H1 (cell line): ENCODE results near the gene WNT3A. TPM values are rescaled to one million over a fixed set of nuclear protein-coding genes. Genes with fewer than 3 reads are reported as not detected.

ENCODE experiments used
- CTCF ChIA-PET: fragments of 300-600 bp; sonication (Branson Sonifier 250); formaldehyde crosslinking; loops from one replicate; lab custom pipeline; 2021; ENCODE audit not compliant: partially characterized antibody; lab: Charles Lee
- POLR2A ChIA-PET: fragments of 300-600 bp; sonication (Branson Sonifier 250); formaldehyde crosslinking; loops from one replicate; lab custom pipeline; 2021; ENCODE audit warnings: inconsistent platforms; ENCODE audit not compliant: partially characterized antibody; lab: Charles Lee
- DNase-seq, 2 experiments: peaks; one replicate each; pipeline versions ENCODE4 v3.0.0 to v3.0.0-alpha.2; 2010 to 2022; ENCODE audit warnings: low spot score in 2 of 2, low read depth in 1 of 2, mixed read lengths in 1 of 2
- FAIRE-seq: peaks from 2 replicates; lab custom pipeline; 2011; peaks lifted over from hg19 to GRCh38; lab: Jason Lieb, UNC
- H2AFZ ChIP-seq: 2 replicates; pipeline ENCODE4 v1.8.1; 2012; ENCODE audit warnings: low read length, inconsistent platforms
- H2AK5ac ChIP-seq: 2 replicates; pipeline ENCODE4 v1.6.1; 2013; ENCODE audit warnings: low read depth, low read length
- H2BK120ac ChIP-seq: replicated peaks from 2 replicates; pipeline ENCODE3; 2013; ENCODE audit warnings: low read depth, low read length, inconsistent platforms
- H2BK12ac ChIP-seq: 2 replicates; pipeline ENCODE4 v1.6.1; 2013; ENCODE audit warnings: low read depth, low read length
- H2BK15ac ChIP-seq: 2 replicates; pipeline ENCODE4 v1.6.1; 2013; ENCODE audit warnings: low read length
- H2BK20ac ChIP-seq: 2 replicates; pipeline ENCODE4 v1.6.1; 2013; ENCODE audit warnings: low read length
- H2BK5ac ChIP-seq: 2 replicates; pipeline ENCODE4 v1.6.1; 2013; ENCODE audit warnings: low read depth, low read length
- H3K14ac ChIP-seq: 2 replicates; pipeline ENCODE4 v1.6.1; 2013; ENCODE audit warnings: inconsistent platforms; ENCODE audit not compliant: insufficient read length
- H3K18ac ChIP-seq: 2 replicates; pipeline ENCODE4 v1.6.1; 2013; ENCODE audit warnings: low read length; ENCODE audit errors: extremely low read depth
- H3K23ac ChIP-seq: 2 replicates; pipeline ENCODE4 v1.6.1; 2013; ENCODE audit warnings: inconsistent platforms; ENCODE audit not compliant: insufficient read length
- H3K23me2 ChIP-seq: 2 replicates; pipeline ENCODE4 v1.6.1; 2013; ENCODE audit warnings: low read depth, low read length
- H3K27ac ChIP-seq: 2 replicates; pipeline ENCODE4 v1.6.1; 2011; ENCODE audit warnings: low read depth, low read length, inconsistent platforms
- H3K27me3 ChIP-seq, 4 experiments: replicated peaks in 1 of 4; 1 replicate in 1 of 4; 2 replicates in 3 of 4; pipeline versions ENCODE4 v1.6.1 to v1.8.1; 2011 to 2013; ENCODE audit warnings: low read length in 3 of 4, mild to moderate bottlenecking in 3 of 4, inconsistent platforms in 2 of 4, mixed read lengths in 2 of 4, moderate library complexity in 1 of 4; ENCODE audit not compliant: control insufficient read depth in 3 of 4, insufficient read depth in 3 of 4; ENCODE audit errors: extremely low read depth in 1 of 4
- H3K36me3 ChIP-seq, 4 experiments: 2 replicates each; pipeline versions ENCODE4 v1.6.1 to v1.8.1; 2011 to 2013; ENCODE audit warnings: mild to moderate bottlenecking in 4 of 4, low read length in 3 of 4, moderate library complexity in 2 of 4, control low read depth in 1 of 4, inconsistent platforms in 1 of 4; ENCODE audit not compliant: insufficient read depth in 4 of 4, control insufficient read depth in 2 of 4
- H3K4ac ChIP-seq: replicated peaks from 2 replicates; pipeline ENCODE3; 2013; ENCODE audit warnings: low read length, low read depth, mixed read lengths, inconsistent platforms; ENCODE audit not compliant: insufficient read length
- H3K4me1 ChIP-seq, 4 experiments: replicated peaks in 1 of 4; 1 replicate in 1 of 4; 2 replicates in 3 of 4; pipeline versions ENCODE4 v1.6.1 to v1.8.1; 2011 to 2013; ENCODE audit warnings: low read length in 3 of 4, inconsistent platforms in 2 of 4, mixed read lengths in 1 of 4; ENCODE audit not compliant: insufficient read depth in 4 of 4, control insufficient read depth in 3 of 4
- H3K4me2 ChIP-seq, 2 experiments: 2 replicates each; pipeline versions ENCODE4 v1.6.1 to v1.8.1; 2011 to 2013; ENCODE audit warnings: low read depth in 2 of 2, low read length in 2 of 2, control low read depth in 1 of 2, inconsistent platforms in 1 of 2, mild to moderate bottlenecking in 1 of 2; ENCODE audit not compliant: insufficient read depth in 1 of 2
- H3K4me3 ChIP-seq, 4 experiments: fragments of 200-600, 300-600 bp in 1 of 4; sonication (generic), shearing (Covaris generic), sonication (Bioruptor Twin) in 1 of 4; 2 replicates each; pipeline versions ENCODE4 v1.5.1 to v1.8.1; 2011 to 2016; ENCODE audit warnings: low read length in 4 of 4, low read depth in 3 of 4, control low read depth in 2 of 4, inconsistent platforms in 2 of 4, mild to moderate bottlenecking in 2 of 4, mixed read lengths in 1 of 4, moderate library complexity in 1 of 4; ENCODE audit not compliant: insufficient read depth in 2 of 4; ENCODE audit errors: extremely low read depth in 1 of 4
- H3K56ac ChIP-seq: replicated peaks from 2 replicates; pipeline ENCODE3; 2013; ENCODE audit warnings: low read depth, mild to moderate bottlenecking, mixed read lengths, low read length, inconsistent platforms; ENCODE audit not compliant: insufficient read length
- H3K79me1 ChIP-seq: 2 replicates; pipeline ENCODE4 v1.6.1; 2013; ENCODE audit warnings: low read depth, low read length, control low read depth
- H3K79me2 ChIP-seq, 2 experiments: 2 replicates each; pipeline versions ENCODE4 v1.6.1 to v1.8.1; 2012 to 2013; ENCODE audit warnings: low read length in 2 of 2, mild to moderate bottlenecking in 2 of 2, inconsistent platforms in 1 of 2; ENCODE audit not compliant: insufficient read depth in 2 of 2, control insufficient read depth in 1 of 2
- H3K9ac ChIP-seq, 4 experiments: replicated peaks in 1 of 4; 1 replicate in 1 of 4; 2 replicates in 3 of 4; pipeline versions ENCODE4 v1.6.1 to v1.8.1; 2011 to 2013; ENCODE audit warnings: low read depth in 3 of 4, low read length in 3 of 4, control low read depth in 2 of 4, mild to moderate bottlenecking in 2 of 4, moderate library complexity in 2 of 4, inconsistent platforms in 1 of 4; ENCODE audit errors: extremely low read depth in 1 of 4
- H3K9me3 ChIP-seq, 2 experiments: 2 replicates each; pipeline versions ENCODE4 v1.6.1 to v1.8.1; 2012 to 2013; ENCODE audit warnings: mild to moderate bottlenecking in 2 of 2, moderate library complexity in 2 of 2, control low read depth in 1 of 2, inconsistent platforms in 1 of 2, low read depth in 1 of 2, low read length in 1 of 2, mixed read lengths in 1 of 2; ENCODE audit not compliant: insufficient read depth in 2 of 2
- H4K20me1 ChIP-seq, 2 experiments: replicated peaks in 1 of 2; 2 replicates each; pipeline versions ENCODE3 to v1.8.1; 2011 to 2013; ENCODE audit warnings: inconsistent platforms in 2 of 2, low read length in 2 of 2, mild to moderate bottlenecking in 1 of 2; ENCODE audit not compliant: insufficient read depth in 2 of 2, control insufficient read depth in 1 of 2
- H4K5ac ChIP-seq: 2 replicates; pipeline ENCODE4 v1.6.1; 2013; ENCODE audit warnings: low read length, low read depth, mixed read lengths, inconsistent platforms; ENCODE audit not compliant: insufficient read length
- H4K8ac ChIP-seq: 2 replicates; pipeline ENCODE4 v1.8.0; 2013; ENCODE audit warnings: mild to moderate bottlenecking, moderate library complexity, low read length, inconsistent platforms; ENCODE audit not compliant: insufficient read depth; ENCODE audit errors: extremely low read depth
- H4K91ac ChIP-seq: replicated peaks from 2 replicates; pipeline ENCODE3; 2013; ENCODE audit warnings: low read length, mixed read lengths, inconsistent platforms; ENCODE audit not compliant: insufficient read length
- CHD2 ChIP-seq: IDR thresholded peaks from 2 replicates; pipeline ENCODE4 v1.6.1; 2012; ENCODE audit warnings: low read length, improper control_type of control experiment
- GABPA ChIP-seq: IDR thresholded peaks from 2 replicates; pipeline ENCODE4 v1.6.1; 2011; ENCODE audit warnings: mild to moderate bottlenecking, low read length, moderate library complexity, borderline replicate concordance; ENCODE audit not compliant: insufficient read depth
- KDM5A ChIP-seq: fragments of 200-600 bp; IDR thresholded peaks from 2 replicates; pipeline ENCODE4 v1.7.1; 2012; ENCODE audit warnings: mild to moderate bottlenecking, low read length, inconsistent platforms, mixed read lengths
- RNF2 ChIP-seq: fragments of 200-900, 300-1000 bp; sonication (generic); IDR thresholded peaks from 2 replicates; pipeline ENCODE4 v1.7.1; 2016; ENCODE audit warnings: borderline replicate concordance, low read depth, mild to moderate bottlenecking, antibody characterized with exemption, low read length; ENCODE audit not compliant: poor library complexity, severe bottlenecking; ENCODE audit errors: missing control alignments
- SP4 ChIP-seq: IDR thresholded peaks from 2 replicates; pipeline ENCODE4 v1.6.1; 2012; ENCODE audit warnings: low read length, inconsistent platforms
- ZNF274 ChIP-seq: IDR thresholded peaks from 2 replicates; pipeline ENCODE4 v1.7.0; 2012; ENCODE audit warnings: low read length, borderline replicate concordance; ENCODE audit errors: extremely low read depth
- WGBS, 2 experiments: shearing (Covaris generic) in 1 of 2; methylation state at CpG; one replicate each; pipeline versions ENCODE4 v1.1.6 to v1.1.7; 2013 to 2015; ENCODE audit warnings: low lambda C conversion rate in 2 of 2, mixed read lengths in 2 of 2, inconsistent platforms in 1 of 2, low coverage in 1 of 2, missing lambda C conversion rate in 1 of 2; ENCODE audit not compliant: insufficient replicate concordance in 2 of 2, insufficient coverage in 1 of 2, insufficient read length in 1 of 2; ENCODE audit errors: extremely low coverage in 1 of 2, missing lambda C conversion rate in 1 of 2; 5-methylcytosine and 5-hydroxymethylcytosine counted together
- polyA plus RNA-seq, 7 experiments: library from polyadenylated mRNA; depleted of rRNA in 3 of 7; stranded (reverse) in 5 of 7; unstranded in 2 of 7; fragments of >200 nt in 5 of 7; fragments of 200-250 nt in 2 of 7; gene quantifications; 1 replicate in 5 of 7; 2 replicates in 1 of 7; 4 replicates in 1 of 7; pipeline versions ENCODE4 v1.2.1 to v1.2.3, GENCODE V29; 2011 to 2013; ENCODE audit warnings: missing spikeins in 2 of 7, mixed read lengths in 2 of 7
- total RNA-seq: library from RNA; stranded (reverse); fragmentation: NEBNext Ultra II Directional; extraction: Animal tissue kit (Norgen Biotek cat#: 25700); gene quantifications from 2 replicates; pipeline ENCODE4 v1.2.1, GENCODE V29; 2021

The WNT3A gene
- total and polyA plus RNA-seq, 2 of the 8 experiments (the other 6 are each of a cell fraction or from before 2014, with no cell fraction given), result 0.08 to 0.19 TPM

DNA sequence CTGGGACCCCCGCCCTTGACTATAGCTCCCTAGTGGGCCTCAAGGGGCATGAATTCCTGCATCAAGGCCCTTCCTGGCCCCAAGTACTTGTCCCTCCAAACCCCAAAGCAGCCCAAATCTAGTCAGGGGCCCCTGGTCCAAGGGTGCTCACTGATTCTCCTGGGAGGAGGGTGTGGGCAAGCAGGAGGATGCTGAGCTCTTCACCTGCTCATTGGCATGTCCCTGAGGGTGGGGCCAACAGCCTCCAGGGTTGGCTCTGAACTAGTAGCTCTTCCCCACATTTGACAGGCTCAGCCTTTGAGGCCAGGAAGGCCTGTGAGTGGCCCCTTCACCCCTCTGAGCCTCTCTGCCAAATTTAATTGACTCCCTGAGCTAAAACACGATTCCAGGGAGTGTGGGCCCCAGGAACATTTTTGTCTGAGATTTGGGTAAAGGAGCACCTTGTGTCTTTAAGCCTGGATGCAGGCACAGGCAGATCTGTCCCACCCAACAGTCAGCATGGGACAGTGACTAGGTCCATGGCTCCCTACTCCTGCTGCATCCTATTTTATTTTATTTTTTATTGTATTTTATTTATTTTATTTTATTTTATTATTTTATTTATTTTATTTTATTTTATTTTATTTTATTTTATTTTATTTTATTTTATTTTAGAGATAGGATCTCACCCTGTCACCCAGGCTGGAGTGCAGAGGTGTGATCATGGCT, 48.0 kb upstream of the WNT3A start:
- H2BK120ac ChIP-seq, result no peak overlapping the region
- no peaks in the 10 kb centered on the region for H3K23me2 ChIP-seq
- no peaks in the 10 kb centered on the region for H3K79me1 ChIP-seq
- H3K9ac ChIP-seq, result 0 out of 7 replicates have a peak overlapping the region, but pooled peaks of 1 of the 4 experiments have one; percentile 19
- H3K36me3 ChIP-seq, result no peaks in the 10 kb centered on the region
- H3K4me3 ChIP-seq, result no peak overlapping the region
- H3K4me2 ChIP-seq, result no peak overlapping the region
- ChIA-PET POLR2A (interaction anchor here (1.0 kb wide), 1 partner anchor 48 kb away, joined by 3 read pairs; the partner anchor contains the start of gene WNT3A), CTCF (interaction anchor here (0.6 to 3.0 kb wide), 7 partner anchors 8 to 201 kb away, joined by 3 to 10 read pairs (median 5); no protein-coding TSS in a partner anchor)
- FAIRE-seq, result no peak
- no peaks in the 10 kb centered on the region for H4K20me1 ChIP-seq
- no peak overlapping the region for H2AK5ac ChIP-seq
- H3K79me2 ChIP-seq, result no peaks in the 10 kb centered on the region
- H4K8ac ChIP-seq, result no peak overlapping the region
- H2BK12ac ChIP-seq, result no peak overlapping the region
- H2BK20ac ChIP-seq, result no peak overlapping the region
- peaks cover 0 to 3% (median under 1%) of the 10 kb centered on the region in 4 experiments; a peak in 1 of 7 replicates for H3K4me1 ChIP-seq
- H2AFZ ChIP-seq, result no peak overlapping the region
- no peak overlapping the region for H3K23ac ChIP-seq
- H2BK5ac ChIP-seq, result no peak overlapping the region
- H4K91ac ChIP-seq, result no peak overlapping the region
- H2BK15ac ChIP-seq, result no peak overlapping the region
- H3K14ac ChIP-seq, result no peak overlapping the region
- no peak overlapping the region for H3K18ac ChIP-seq
- peaks cover 0 to 6% of the 10 kb centered on the region in 2 experiments; a peak in 1 of 4 replicates for H3K9me3 ChIP-seq
- no peaks in the 10 kb centered on the region for H3K27me3 ChIP-seq
- DNase-seq, result no peak
- H3K4ac ChIP-seq, result no peak overlapping the region
- no peak overlapping the region for H3K56ac ChIP-seq
- TF ChIP-seq CHD2 (no peak), ZNF274 (no peak), KDM5A (no peak), GABPA (no peak), RNF2 (no peak), SP4 (no peak)
- 86% methylated on average over 2 of the region's 2 CpGs; no CpG with 5 or more reads in 1 of the 2 experiments for WGBS, 2 experiments
- no peak overlapping the region for H3K27ac ChIP-seq
- H4K5ac ChIP-seq, result no peak overlapping the region
